ENCODE data around the gene RALGAPA1. TPM values are rescaled to one million over a fixed set of nuclear protein-coding genes. Genes with fewer than 3 reads are reported as not detected.
"Not testable (repeated sequence)": the region's sequence is repeated elsewhere in the genome, so short reads cannot be mapped to it uniquely, and the experiment has no call there.

RALGAPA1 gene
- polyA plus RNA-seq, 1 donor = 23.0 TPM

GRCh38 chr14:35761922-35762321 lies 47.2 kb downstream of the RALGAPA1 start:
- DNase-seq = no peak

- no peak for DNase-seq
Measured at GRCh38 chr14:35760143-35760542, 49.0 kb downstream of the RALGAPA1 start.

GRCh38 chr14:35758523-35759129 lies 50.5 kb downstream of the RALGAPA1 start:
- no peak for DNase-seq

DNA sequence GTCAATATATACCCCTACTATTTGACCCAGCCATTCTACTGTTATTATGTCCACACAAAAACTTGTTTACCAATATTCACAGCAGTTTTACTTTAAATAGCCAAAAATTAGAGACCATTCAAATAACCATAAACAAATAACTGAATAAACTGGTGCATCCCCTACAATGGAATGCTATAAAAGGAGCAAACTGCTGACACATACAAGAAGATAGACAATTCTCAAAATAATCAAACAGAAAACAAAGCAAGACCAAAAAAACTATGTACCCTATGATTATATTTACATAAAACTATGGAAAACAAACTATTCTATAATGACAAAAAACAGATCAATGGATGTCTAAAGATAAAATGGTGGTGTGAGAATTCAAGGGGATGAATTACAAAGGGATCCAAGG lies 54.4 kb downstream of the RALGAPA1 start:
- no peak for DNase-seq

GRCh38 chr14:35752380-35752779 lies 56.7 kb downstream of the RALGAPA1 start:
- DNase-seq = no peak

DNA sequence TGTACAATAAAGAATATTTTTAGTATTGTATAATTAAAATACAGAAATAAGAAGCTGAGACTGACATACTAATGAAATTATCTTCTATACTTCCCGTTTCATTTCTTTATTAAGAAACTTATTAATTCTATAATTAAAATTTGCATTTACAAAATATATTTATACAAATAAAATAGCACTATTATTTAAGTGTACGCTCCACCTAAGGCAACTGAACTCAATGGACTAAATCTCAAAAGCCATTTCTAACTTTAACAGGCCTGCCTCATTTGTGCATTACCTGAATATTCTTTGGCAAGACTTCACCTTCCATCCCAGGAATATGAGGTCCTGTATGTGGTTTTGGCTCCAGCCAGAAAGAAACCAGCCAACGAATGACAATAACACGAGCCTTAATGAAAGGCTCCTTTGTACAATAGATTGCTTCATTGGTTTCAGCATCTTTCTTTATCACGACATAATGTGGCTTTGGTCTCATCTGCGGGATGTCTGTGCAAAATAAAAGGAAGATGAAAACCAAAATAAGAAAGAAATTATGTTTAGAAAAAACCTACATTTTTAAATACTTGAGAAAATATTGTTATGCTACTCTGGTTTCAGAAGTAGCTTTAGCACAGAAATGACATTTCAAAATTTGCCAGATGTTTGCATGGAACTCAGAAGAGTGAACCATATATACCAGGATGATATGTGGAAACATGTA lies 58.7 kb downstream of the RALGAPA1 start:
- DNase-seq = no peak

DNA sequence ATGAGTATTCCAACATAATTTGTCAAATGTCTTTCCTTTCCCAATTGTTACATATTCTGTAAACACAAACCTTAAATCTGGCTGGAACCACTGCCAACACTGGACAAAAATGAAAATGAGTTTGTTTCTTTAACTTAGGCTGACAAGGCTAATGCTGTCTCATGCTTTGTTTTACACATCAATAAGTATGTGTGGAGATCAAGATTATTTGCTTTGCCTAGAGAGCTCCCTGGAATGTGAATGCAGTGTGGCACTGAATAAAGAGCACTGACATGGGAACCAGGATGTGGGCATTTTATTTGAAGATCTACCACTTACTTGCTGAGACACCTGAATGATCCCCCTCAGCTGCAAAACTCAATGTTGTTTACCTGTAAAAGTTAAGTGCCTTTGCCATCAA lies 61.7 kb downstream of the RALGAPA1 start:
- peak; percentile 1 for DNase-seq

GRCh38 chr14:35742442-35742841 lies 66.7 kb downstream of the RALGAPA1 start:
- no peak for DNase-seq

DNA sequence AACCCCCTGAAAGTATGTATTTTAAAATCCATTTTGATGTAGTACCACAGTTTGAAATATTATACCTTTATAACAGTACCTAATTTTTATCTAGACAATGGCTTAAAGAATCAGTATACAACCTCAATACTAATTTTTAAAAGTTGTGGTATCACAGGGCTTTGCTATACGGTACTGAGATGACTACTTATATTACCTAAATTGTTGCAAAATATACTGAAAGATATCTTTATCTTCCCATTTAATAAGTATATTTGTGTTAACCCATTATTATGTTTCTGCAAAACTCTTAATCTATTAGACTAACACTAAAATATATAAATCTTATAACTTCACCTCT lies 67.1 kb downstream of the RALGAPA1 start:
- DNase-seq = no peak

DNA sequence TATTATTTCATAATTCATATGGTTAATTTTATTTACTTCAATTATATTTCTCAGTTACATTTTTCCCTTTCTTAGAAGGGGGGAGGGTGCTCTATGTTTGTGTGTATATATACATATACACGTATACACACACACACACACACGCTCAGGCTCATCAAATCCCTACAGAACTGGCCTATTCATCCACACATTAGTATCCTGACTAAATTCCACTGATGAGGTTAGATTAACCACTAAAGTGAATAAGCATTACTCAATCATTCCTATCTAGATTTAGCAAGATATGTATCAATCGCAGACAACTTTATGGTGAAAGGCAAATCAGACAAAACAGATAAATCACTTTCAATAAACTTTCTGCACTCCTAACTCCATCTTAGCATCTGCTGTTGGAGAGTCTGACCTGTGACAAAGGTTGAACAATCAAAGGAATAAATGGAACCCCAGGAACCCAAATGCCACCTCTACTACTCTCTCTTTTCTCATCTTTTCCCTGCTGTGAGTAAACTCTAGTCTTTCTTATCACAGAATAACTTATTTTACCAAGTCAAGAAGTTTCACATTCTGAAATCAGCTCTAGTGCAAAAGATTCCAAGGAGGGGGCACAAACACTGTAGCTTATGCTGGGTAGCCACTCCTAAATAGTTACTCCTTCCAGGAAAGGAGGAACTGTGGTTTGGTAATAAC lies 67.6 kb downstream of the RALGAPA1 start:
- no peak for DNase-seq

DNA sequence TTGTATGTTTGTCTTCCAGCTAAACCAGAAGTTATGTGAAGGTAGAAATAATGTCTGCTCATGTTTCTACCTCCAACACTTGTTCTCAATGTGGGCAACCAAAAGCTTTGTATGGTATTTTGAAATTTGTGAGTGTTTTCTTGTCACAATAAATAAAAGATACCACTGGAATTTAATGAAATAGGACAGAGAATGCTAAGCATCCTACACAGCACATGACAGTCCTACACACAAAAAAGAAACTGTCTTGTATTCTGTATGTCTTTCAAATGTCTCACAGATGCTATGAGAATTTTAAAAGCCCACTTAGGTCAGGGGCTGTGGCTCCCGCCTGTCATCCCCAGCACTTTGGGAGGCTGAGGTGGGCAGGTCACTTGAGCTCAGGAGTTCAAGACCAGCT lies 68.9 kb downstream of the RALGAPA1 start:
- DNase-seq = no peak

- not testable (repeated sequence) for DNase-seq
Measured at GRCh38 chr14:35735163-35735562, 73.9 kb downstream of the RALGAPA1 start.

- DNase-seq = not testable (repeated sequence)
Measured at GRCh38 chr14:35733510-35733909, 75.6 kb downstream of the RALGAPA1 start.

GRCh38 chr14:35730871-35731270 lies 78.2 kb downstream of the RALGAPA1 start:
- no peak for DNase-seq

GRCh38 chr14:35727764-35728163 lies 81.3 kb downstream of the RALGAPA1 start:
- DNase-seq = no peak

DNA sequence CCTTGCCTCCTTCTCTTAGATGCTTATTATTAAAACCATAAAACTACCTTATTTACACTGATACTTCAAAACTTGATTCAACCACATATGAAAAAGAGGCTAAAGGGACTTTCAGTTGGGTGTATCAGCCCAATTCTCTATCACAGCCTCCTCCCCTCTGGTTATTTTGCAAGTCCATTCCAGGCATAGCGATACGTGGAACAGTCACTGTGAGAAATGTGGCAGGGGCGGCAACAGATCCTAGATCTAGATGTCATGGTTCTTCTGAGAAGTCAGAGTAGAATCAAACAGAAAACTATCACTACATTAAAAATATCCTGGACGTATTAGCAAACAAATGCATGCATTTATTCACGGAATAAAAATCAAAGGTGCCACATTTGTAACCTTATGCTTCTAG lies 83.2 kb downstream of the RALGAPA1 start:
- no peak for DNase-seq

GRCh38 chr14:35715079-35715478 lies 94.0 kb downstream of the RALGAPA1 start:
- DNase-seq = no peak

DNA sequence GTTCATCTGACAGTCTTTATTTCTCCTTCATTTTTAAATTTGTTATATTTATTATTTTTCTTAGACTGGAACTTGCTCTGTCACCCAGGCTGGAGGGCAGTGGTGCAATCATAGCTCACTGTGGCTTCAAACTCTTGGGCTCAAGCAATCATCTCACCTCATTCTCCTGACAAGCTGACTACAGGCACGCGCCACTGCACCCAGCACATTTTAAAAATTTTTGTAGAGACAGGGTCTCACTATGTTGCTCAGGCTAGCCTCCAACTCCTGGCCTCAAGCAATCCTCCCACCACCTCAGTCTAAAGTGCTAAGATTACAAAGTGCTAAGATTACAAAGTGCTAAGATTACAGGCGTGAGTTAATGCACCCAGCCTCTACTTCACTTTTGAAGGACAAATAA lies 96.6 kb downstream of the RALGAPA1 start:
- no peak for DNase-seq

DNA sequence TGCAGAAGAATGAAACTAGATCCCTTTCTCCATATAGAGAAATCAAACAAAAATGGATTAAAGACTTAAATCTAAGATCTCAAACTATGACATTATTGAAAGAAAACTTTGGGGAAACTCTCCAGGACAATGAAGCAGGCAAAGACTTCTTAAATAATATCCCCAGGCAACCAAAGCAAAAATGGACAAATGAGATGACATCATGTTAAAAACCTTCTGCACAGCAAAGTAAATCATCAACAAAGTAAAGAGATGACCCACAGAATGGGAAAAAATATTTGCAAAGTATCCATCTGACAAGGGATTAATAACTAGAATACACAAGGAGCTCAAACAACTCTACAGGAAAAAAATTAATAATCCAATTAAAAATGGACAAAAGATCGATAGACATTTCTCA lies 101.0 kb downstream of the RALGAPA1 start:
- DNase-seq = no peak

DNA sequence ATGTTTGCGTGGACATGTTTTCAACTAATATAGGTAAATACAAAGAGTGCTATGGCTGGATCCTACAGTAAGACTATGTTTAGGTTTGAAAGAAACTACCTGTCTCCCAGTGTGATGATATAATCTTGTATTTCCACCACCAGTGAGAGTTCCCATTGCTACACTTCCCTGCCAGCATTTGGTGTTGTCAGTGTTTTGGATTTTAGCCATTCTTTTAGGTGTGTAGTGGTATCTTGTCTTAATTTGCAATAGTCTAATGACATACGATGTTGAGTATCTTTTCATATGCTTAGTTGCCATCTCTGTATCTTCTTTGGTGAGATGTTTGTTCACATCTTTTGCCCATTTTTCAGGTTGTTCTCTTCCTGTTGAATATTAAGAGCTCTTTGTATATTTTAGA lies 103.5 kb downstream of the RALGAPA1 start:
- no peak for DNase-seq

GRCh38 chr14:35704793-35705493 lies 104.2 kb downstream of the RALGAPA1 start:
- no peak for DNase-seq

DNA sequence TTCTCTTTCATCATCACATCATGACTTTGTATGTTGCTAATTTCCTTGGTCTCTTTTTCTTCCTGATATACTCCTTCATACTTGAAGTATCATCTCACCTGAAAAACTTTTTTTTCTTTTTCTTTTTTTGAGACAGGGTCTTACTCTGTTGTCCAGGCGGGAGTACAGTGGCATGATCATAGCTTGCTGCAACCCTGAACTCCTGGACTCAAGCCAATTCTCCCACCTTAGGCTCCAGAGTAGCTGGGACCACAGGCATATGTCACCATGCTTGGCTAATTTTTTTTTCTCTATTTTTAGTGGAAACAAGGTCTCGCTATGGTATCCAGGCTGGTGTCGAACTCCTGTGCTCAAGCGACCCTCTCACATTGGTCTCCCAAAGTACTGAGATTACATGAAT lies 107.6 kb downstream of the RALGAPA1 start:
- no peak for DNase-seq

DNA sequence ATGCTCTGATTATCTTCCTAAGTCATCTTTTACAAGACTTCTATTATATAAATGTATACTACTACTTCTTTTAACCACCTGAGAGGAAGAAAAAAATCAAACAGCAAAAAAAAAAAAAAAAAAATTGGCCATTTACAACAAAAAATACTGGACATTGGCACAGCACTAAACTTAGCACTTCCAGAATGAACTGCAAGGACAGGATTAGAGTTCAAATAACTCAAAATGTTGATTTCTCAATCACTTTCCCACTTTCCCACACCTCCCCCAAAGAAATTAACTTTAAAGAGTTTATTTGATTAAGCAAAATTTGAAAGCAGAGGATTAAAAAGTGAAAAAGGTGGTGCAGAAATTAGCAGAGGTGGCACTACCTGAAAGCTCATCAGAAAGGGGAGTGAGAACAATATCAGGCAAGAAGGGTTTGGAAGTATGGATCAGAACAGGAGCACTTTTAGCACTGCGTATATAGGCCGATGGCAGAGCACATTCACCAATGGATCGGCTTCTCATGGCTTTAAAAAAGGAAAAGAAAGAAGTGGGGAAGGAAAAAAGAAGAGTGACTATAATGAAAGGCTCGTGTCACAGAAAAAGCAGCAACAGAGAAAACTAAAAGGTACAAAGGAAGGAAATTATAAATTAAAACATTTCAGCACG lies 109.2 kb downstream of the RALGAPA1 start:
- DNase-seq = no peak

Measured in hindlimb muscle (tissue), 1 donor.